Measurements from ENCODE around the gene BRSK2.
"Not testable (repeated sequence)": the region's sequence is repeated elsewhere in the genome, so short reads cannot be mapped to it uniquely, and the experiment has no call there.

GRCh38 chr11:1423406-1423805 is 33.7 kb downstream of the BRSK2 start:
- TF ChIP-seq, protein P1, sequence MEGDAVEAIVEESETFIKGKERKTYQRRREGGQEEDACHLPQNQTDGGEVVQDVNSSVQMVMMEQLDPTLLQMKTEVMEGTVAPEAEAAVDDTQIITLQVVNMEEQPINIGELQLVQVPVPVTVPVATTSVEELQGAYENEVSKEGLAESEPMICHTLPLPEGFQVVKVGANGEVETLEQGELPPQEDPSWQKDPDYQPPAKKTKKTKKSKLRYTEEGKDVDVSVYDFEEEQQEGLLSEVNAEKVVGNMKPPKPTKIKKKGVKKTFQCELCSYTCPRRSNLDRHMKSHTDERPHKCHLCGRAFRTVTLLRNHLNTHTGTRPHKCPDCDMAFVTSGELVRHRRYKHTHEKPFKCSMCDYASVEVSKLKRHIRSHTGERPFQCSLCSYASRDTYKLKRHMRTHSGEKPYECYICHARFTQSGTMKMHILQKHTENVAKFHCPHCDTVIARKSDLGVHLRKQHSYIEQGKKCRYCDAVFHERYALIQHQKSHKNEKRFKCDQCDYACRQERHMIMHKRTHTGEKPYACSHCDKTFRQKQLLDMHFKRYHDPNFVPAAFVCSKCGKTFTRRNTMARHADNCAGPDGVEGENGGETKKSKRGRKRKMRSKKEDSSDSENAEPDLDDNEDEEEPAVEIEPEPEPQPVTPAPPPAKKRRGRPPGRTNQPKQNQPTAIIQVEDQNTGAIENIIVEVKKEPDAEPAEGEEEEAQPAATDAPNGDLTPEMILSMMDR (IDR thresholded peaks at IDR 0.05): not testable (repeated sequence)
- not testable (repeated sequence) for TF ChIP-seq POLR2A (IDR thresholded peaks at IDR 0.05)
